ENCODE results near the gene MCRS1. TPM values are rescaled to one million over a fixed set of nuclear protein-coding genes. Genes with fewer than 3 reads are reported as not detected.

MCRS1 gene
- polyA plus RNA-seq, 1 experiment = 47.0 TPM

GRCh38 chr12:49599961-49600360 lies 32.0 kb upstream of the MCRS1 start:
- no peak for TF ChIP-seq CTCF (IDR thresholded peaks at IDR 0.05; ENCODE audit: low read depth, low read length)
- ChIA-PET CTCF (interaction anchor here (1.3 kb wide), 1 partner anchor 19 kb away, joined by 3 read pairs; no protein-coding TSS in a partner anchor), POLR2A (no interaction called here)
- H3K27ac ChIP-seq (ENCODE audit: low read depth, low read length) = no peak overlapping the region
- no peaks in the 10 kb centered on the region for H3K9me3 ChIP-seq (ENCODE audit: control insufficient read depth, insufficient read depth, low read length)
- H3K27me3 ChIP-seq (ENCODE audit: control insufficient read depth, insufficient read depth, low read length) = no peaks in the 10 kb centered on the region
- H3K4me3 ChIP-seq (ENCODE audit: low read depth, low read length) = no peak overlapping the region
- DNase-seq (ENCODE audit: low read depth, low spot score) = no peak

GRCh38 chr12:49598527-49598926 lies 30.6 kb upstream of the MCRS1 start:
- no peak for DNase-seq (ENCODE audit: low read depth, low spot score)
- TF ChIP-seq CTCF (IDR thresholded peaks at IDR 0.05; ENCODE audit: low read depth, low read length) = no peak
- POLR2A ChIA-PET = no interaction called here

GRCh38 chr12:49588721-49589516 lies 21.0 kb upstream of the MCRS1 start:
- H3K4me3 ChIP-seq (ENCODE audit: low read depth, low read length) = no peak overlapping the region
- TF ChIP-seq CTCF (IDR thresholded peaks at IDR 0.05; ENCODE audit: low read depth, low read length) = no peak
- POLR2A ChIA-PET = interaction anchor here (0.5 kb wide), 1 partner anchor 398 kb away, joined by 4 read pairs; no protein-coding TSS in a partner anchor
- CTCF ChIA-PET = interaction anchor here (0.8 to 1.8 kb wide), 4 partner anchors 8 to 257 kb away, joined by 3 to 7 read pairs (median 4); no protein-coding TSS in a partner anchor
- H3K27me3 ChIP-seq (ENCODE audit: control insufficient read depth, insufficient read depth, low read length) = no peaks in the 10 kb centered on the region
- peaks cover 5% of the 10 kb centered on the region; the same call in 1 of the 2 replicates for H3K9me3 ChIP-seq (ENCODE audit: control insufficient read depth, insufficient read depth, low read length)
- DNase-seq (ENCODE audit: low read depth, low spot score) = no peak
- H3K27ac ChIP-seq (ENCODE audit: low read depth, low read length) = no peak overlapping the region

More at GRCh38 chr12:49598527-49598926, 30.6 kb upstream of the MCRS1 start:
- Histone ChIP-seq H3K27ac (ENCODE audit: low read depth, low read length) (no peak overlapping the region), H3K9me3 (ENCODE audit: control insufficient read depth, insufficient read depth, low read length) (no peaks in the 10 kb centered on the region), H3K4me3 (ENCODE audit: low read depth, low read length) (no peak overlapping the region), H3K27me3 (ENCODE audit: control insufficient read depth, insufficient read depth, low read length) (no peaks in the 10 kb centered on the region)
- CTCF ChIA-PET = no interaction called here

GRCh38 chr12:49588281-49588680 lies 20.3 kb upstream of the MCRS1 start:
- Histone ChIP-seq H3K4me3 (ENCODE audit: low read depth, low read length) (no peak overlapping the region), H3K27ac (ENCODE audit: low read depth, low read length) (peak overlapping the region; percentile 11), H3K9me3 (ENCODE audit: control insufficient read depth, insufficient read depth, low read length) (peaks cover 5% of the 10 kb centered on the region; the same call in 1 of the 2 replicates), H3K27me3 (ENCODE audit: control insufficient read depth, insufficient read depth, low read length) (no peaks in the 10 kb centered on the region)
- DNase-seq (ENCODE audit: low read depth, low spot score) = no peak
- POLR2A ChIA-PET = interaction anchor here (0.5 kb wide), 1 partner anchor 397 kb away, joined by 4 read pairs; no protein-coding TSS in a partner anchor
- TF ChIP-seq CTCF (IDR thresholded peaks at IDR 0.05; ENCODE audit: low read depth, low read length) = no peak
- CTCF ChIA-PET = interaction anchor here (1.7 to 1.8 kb wide), 2 partner anchors 8 to 257 kb away, joined by 5 to 7 read pairs; no protein-coding TSS in a partner anchor

Measured in AG04450 (cell line).